ENCODE data around the gene PTRHD1. TPM values are rescaled to one million over a fixed set of nuclear protein-coding genes. Genes with fewer than 3 reads are reported as not detected.

The PTRHD1 gene
- total RNA-seq, 1 donor from 2014 or later: 59.0 TPM

DNA sequence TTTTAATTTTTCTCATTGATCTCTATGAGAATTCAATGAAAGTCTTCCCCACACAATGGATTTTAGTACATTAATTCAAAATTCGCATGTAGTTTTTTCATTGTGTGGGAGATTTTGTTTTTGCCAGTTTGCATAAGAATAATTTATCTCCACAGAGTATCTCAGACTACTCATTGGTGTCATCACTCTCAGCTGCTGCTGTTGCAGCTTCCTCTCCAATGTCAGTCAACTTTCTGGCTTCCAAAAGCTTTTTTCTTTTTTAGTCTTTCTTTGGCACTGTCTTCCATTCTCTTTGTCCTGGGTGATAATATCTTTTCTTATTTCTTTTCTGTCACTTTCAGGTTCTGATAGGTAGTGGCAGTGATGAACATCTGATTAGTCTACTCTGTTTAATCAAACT, 50.5 kb downstream of the PTRHD1 start:
- no peak overlapping the region for H3K4me3 ChIP-seq (ENCODE audit: low read length in 3 of 3)
- no peak overlapping the region for H3K27ac ChIP-seq (ENCODE audit: low read depth, low read length)
- H3K9ac ChIP-seq (ENCODE audit: low read depth in 1 of 3, low read length in 3 of 3): no peak overlapping the region
- H3K4me1 ChIP-seq (ENCODE audit: control insufficient read depth in 3 of 3, insufficient read depth in 3 of 3, low read length in 3 of 3): peaks cover 0 to 10% (median 9%) of the 10 kb centered on the region in 3 donors
- H3K9me3 ChIP-seq (ENCODE audit: control insufficient read depth in 3 of 3, low read length in 3 of 3): no peaks in the 10 kb centered on the region
- peaks cover 8 to 22% (median 19%) of the 10 kb centered on the region in 3 donors for H3K36me3 ChIP-seq (ENCODE audit: control insufficient read depth in 3 of 3, insufficient read depth in 3 of 3, low read length in 3 of 3)
- no peaks in the 10 kb centered on the region for H3K27me3 ChIP-seq (ENCODE audit: control insufficient read depth in 3 of 3, insufficient read depth in 3 of 3, low read length in 3 of 3)

- H3K9ac ChIP-seq (ENCODE audit: low read depth in 1 of 3, low read length in 3 of 3): no peak overlapping the region
- peaks cover 8 to 19% (median 17%) of the 10 kb centered on the region in 3 donors for H3K36me3 ChIP-seq (ENCODE audit: control insufficient read depth in 3 of 3, insufficient read depth in 3 of 3, low read length in 3 of 3)
- H3K9me3 ChIP-seq (ENCODE audit: control insufficient read depth in 3 of 3, low read length in 3 of 3): no peaks in the 10 kb centered on the region
- H3K4me1 ChIP-seq (ENCODE audit: control insufficient read depth in 3 of 3, insufficient read depth in 3 of 3, low read length in 3 of 3): peaks cover 8 to 11% (median 10%) of the 10 kb centered on the region in 3 donors
- H3K27ac ChIP-seq (ENCODE audit: low read depth, low read length): no peak overlapping the region
- no peaks in the 10 kb centered on the region for H3K27me3 ChIP-seq (ENCODE audit: control insufficient read depth in 3 of 3, insufficient read depth in 3 of 3, low read length in 3 of 3)
- no peak overlapping the region for H3K4me3 ChIP-seq (ENCODE audit: low read length in 3 of 3)
Measured at GRCh38 chr2:24740142-24740541, 53.0 kb downstream of the PTRHD1 start.

Other genes with a start within 250 kb of the PTRHD1 start
- gene CENPO, start within 50 bp of the PTRHD1 start, total RNA-seq: 6.8 TPM
- 13.6 TPM for gene ADCY3, start 126.8 kb upstream of the PTRHD1 start, total RNA-seq
- gene DNAJC27, start 178.6 kb upstream of the PTRHD1 start, total RNA-seq: 8.4 TPM
- 4.7 TPM for gene EFR3B, start 248.7 kb upstream of the PTRHD1 start, total RNA-seq

Measured in skeletal muscle tissue (tissue), 4 donors.